SW 1271 (cell line): ENCODE results near the gene CLCN2.

ENCODE experiments used
- DNase-seq, 2 experiments: peaks; one replicate each; lab custom pipeline; 2025; lab: John Stamatoyannopoulos, UW

CLCN2 gene

GRCh38 chr3:184361532-184361931 is at the start of gene CLCN2, which contains the start of gene POLR2H:
CLCN2 (minus strand) TSS chr3:184361605; CDS start chr3:184361479, 126 bp downstream.
POLR2H (plus strand) TSS chr3:184361710; CDS start chr3:184363493, 1,783 bp downstream.
- no peak for DNase-seq

- DNase-seq, result no peak
These were observed 48.6 kb upstream of the CLCN2 start for GRCh38 chr3:184409946-184410500.

- no peak for DNase-seq
These were observed 48.0 kb upstream of the CLCN2 start for GRCh38 chr3:184409331-184409926.

GRCh38 chr3:184405075-184406030 is 43.9 kb upstream of the CLCN2 start:
- DNase-seq, result no peak

GRCh38 chr3:184399410-184399809 is 38.0 kb upstream of the CLCN2 start:
- DNase-seq, result no peak

GRCh38 chr3:184395320-184395660 is 33.9 kb upstream of the CLCN2 start:
- no peak for DNase-seq

GRCh38 chr3:184391266-184391665 is 29.9 kb upstream of the CLCN2 start:
- no peak for DNase-seq

- DNase-seq, result no peak
These were observed 28.6 kb upstream of the CLCN2 start for GRCh38 chr3:184389935-184390528.

- DNase-seq, result no peak
These were observed 28.0 kb upstream of the CLCN2 start for GRCh38 chr3:184389384-184389783.

GRCh38 chr3:184388936-184389230 is 27.5 kb upstream of the CLCN2 start:
- no peak for DNase-seq

GRCh38 chr3:184388164-184388935 is 26.9 kb upstream of the CLCN2 start:
- no peak for DNase-seq

GRCh38 chr3:184387174-184387714 is 25.8 kb upstream of the CLCN2 start:
- no peak for DNase-seq

GRCh38 chr3:184386047-184386806 is 24.8 kb upstream of the CLCN2 start:
- no peak for DNase-seq

GRCh38 chr3:184384856-184385422 is 23.5 kb upstream of the CLCN2 start:
- DNase-seq, result no peak

- DNase-seq, result no peak
These were observed 22.9 kb upstream of the CLCN2 start for GRCh38 chr3:184384342-184384741.

GRCh38 chr3:184383033-184383740 is 21.8 kb upstream of the CLCN2 start:
- DNase-seq, result no peak

GRCh38 chr3:184382326-184383032 is 21.1 kb upstream of the CLCN2 start:
- no peak for DNase-seq

- DNase-seq, result no peak
These were observed 20.1 kb upstream of the CLCN2 start for GRCh38 chr3:184381261-184382224.
